Type B pancreatic cell (in vitro differentiated cells): ENCODE results near the gene RILPL1. TPM values are rescaled to one million over a fixed set of nuclear protein-coding genes. Genes with fewer than 3 reads are reported as not detected.
"Not testable (repeated sequence)": the region's sequence is repeated elsewhere in the genome, so short reads cannot be mapped to it uniquely, and the experiment has no call there.

Experiments
- DNase-seq: peaks from one replicate; pipeline ENCODE4 v3.0.0; 2021; ENCODE audit warnings: mixed read lengths; ENCODE audit not compliant: unreplicated experiment; ENCODE audit errors: extremely low spot score
- H3K27ac Mint-ChIP-seq: 2 replicates; pipeline ENCODE4 v1.8.0; 2021; ENCODE audit warnings: mild to moderate bottlenecking, mixed read lengths
- H3K27me3 Mint-ChIP-seq: 2 replicates; pipeline ENCODE4 v1.8.0; 2021; ENCODE audit warnings: mixed read lengths
- H3K36me3 Mint-ChIP-seq: 2 replicates; pipeline ENCODE4 v1.8.0; 2021; ENCODE audit warnings: mixed read lengths
- H3K4me1 Mint-ChIP-seq: one replicate; pipeline ENCODE4 v1.8.0; 2021; ENCODE audit warnings: mixed read lengths; ENCODE audit not compliant: unreplicated experiment
- H3K4me3 Mint-ChIP-seq: 2 replicates; pipeline ENCODE4 v1.8.0; 2021; ENCODE audit warnings: mild to moderate bottlenecking, mixed read lengths
- H3K9me3 Mint-ChIP-seq: 2 replicates; pipeline ENCODE4 v1.8.0; 2021; ENCODE audit warnings: mixed read lengths
- total RNA-seq: library from RNA; stranded (reverse); gene quantifications from 2 replicates; pipeline ENCODE4 v1.2.1, GENCODE V29; 2021; ENCODE audit warnings: low replicate concordance
- TF ChIP-seq, protein P1 (sequence below): fragments of 200-600 bp; sonication (generic); conservative IDR thresholded peaks from 2 replicates; pipeline ENCODE4 v1.5.0; 2021; ENCODE audit warnings: antibody characterized with exemption, mild to moderate bottlenecking

Gene RILPL1
- total RNA-seq, 1 donor from 2014 or later: 18.9 TPM

GRCh38 chr12:123572391-123572790 lies 38.9 kb upstream of the RILPL1 start:
- H3K36me3 Mint-ChIP-seq: peaks cover 4% of the 10 kb centered on the region
- TF ChIP-seq, protein P1, sequence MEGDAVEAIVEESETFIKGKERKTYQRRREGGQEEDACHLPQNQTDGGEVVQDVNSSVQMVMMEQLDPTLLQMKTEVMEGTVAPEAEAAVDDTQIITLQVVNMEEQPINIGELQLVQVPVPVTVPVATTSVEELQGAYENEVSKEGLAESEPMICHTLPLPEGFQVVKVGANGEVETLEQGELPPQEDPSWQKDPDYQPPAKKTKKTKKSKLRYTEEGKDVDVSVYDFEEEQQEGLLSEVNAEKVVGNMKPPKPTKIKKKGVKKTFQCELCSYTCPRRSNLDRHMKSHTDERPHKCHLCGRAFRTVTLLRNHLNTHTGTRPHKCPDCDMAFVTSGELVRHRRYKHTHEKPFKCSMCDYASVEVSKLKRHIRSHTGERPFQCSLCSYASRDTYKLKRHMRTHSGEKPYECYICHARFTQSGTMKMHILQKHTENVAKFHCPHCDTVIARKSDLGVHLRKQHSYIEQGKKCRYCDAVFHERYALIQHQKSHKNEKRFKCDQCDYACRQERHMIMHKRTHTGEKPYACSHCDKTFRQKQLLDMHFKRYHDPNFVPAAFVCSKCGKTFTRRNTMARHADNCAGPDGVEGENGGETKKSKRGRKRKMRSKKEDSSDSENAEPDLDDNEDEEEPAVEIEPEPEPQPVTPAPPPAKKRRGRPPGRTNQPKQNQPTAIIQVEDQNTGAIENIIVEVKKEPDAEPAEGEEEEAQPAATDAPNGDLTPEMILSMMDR: no peak
- no peaks in the 10 kb centered on the region for H3K27me3 Mint-ChIP-seq
- H3K4me3 Mint-ChIP-seq: no peak overlapping the region
- peaks cover 9% of the 10 kb centered on the region for H3K4me1 Mint-ChIP-seq
- no peak for DNase-seq
- no peak overlapping the region for H3K27ac Mint-ChIP-seq
- no peaks in the 10 kb centered on the region for H3K9me3 Mint-ChIP-seq

GRCh38 chr12:123571343-123571813 lies 37.9 kb upstream of the RILPL1 start:
- H3K9me3 Mint-ChIP-seq: no peaks in the 10 kb centered on the region
- peaks cover 9% of the 10 kb centered on the region for H3K4me1 Mint-ChIP-seq
- no peaks in the 10 kb centered on the region for H3K27me3 Mint-ChIP-seq
- TF ChIP-seq, protein P1: no peak
- H3K27ac Mint-ChIP-seq: peak overlapping the region; percentile 77
- DNase-seq: no peak
- H3K4me3 Mint-ChIP-seq: peak overlapping the region; percentile 24
- H3K36me3 Mint-ChIP-seq: peaks cover under 1% of the 10 kb centered on the region

- no peaks in the 10 kb centered on the region for H3K4me1 Mint-ChIP-seq
- TF ChIP-seq, protein P1: no peak
- H3K27me3 Mint-ChIP-seq: peaks cover 7% of the 10 kb centered on the region
- H3K27ac Mint-ChIP-seq: no peak overlapping the region
- DNase-seq: no peak
- H3K4me3 Mint-ChIP-seq: no peak overlapping the region
- no peaks in the 10 kb centered on the region for H3K36me3 Mint-ChIP-seq
- H3K9me3 Mint-ChIP-seq: no peaks in the 10 kb centered on the region
These were observed 25.9 kb upstream of the RILPL1 start for GRCh38 chr12:123559468-123559867.

GRCh38 chr12:123558487-123558886 lies 25.0 kb upstream of the RILPL1 start:
- not testable (repeated sequence) for H3K27me3 Mint-ChIP-seq, H3K4me3 Mint-ChIP-seq, H3K27ac Mint-ChIP-seq, DNase-seq, H3K9me3 Mint-ChIP-seq, H3K36me3 Mint-ChIP-seq, H3K4me1 Mint-ChIP-seq

GRCh38 chr12:123554843-123555242 lies 21.3 kb upstream of the RILPL1 start:
- H3K4me1 Mint-ChIP-seq, H3K36me3 Mint-ChIP-seq, H3K27ac Mint-ChIP-seq, H3K9me3 Mint-ChIP-seq, DNase-seq, H3K4me3 Mint-ChIP-seq: not testable (repeated sequence)
- H3K27me3 Mint-ChIP-seq: peaks cover 14% of the 10 kb centered on the region

DNA sequence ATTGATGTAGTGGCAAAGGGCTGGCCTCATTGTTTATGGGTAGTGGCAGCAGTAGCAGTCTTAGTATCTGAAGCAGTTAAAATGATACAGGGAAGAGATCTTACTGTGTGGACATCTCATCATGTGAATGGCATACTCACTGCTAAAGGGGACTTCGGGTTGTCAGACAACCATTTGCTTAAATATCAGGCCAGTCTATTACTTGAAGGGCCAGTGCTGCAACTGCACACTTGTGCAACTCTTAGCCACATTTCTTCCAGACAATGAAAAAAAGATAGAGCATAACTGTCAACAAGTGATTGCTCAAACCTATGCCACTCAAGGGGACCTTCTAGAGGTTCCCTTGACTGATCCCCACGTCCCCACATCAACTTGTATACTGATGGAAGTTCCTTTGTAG lies 20.6 kb upstream of the RILPL1 start:
- DNase-seq, H3K4me1 Mint-ChIP-seq, H3K27ac Mint-ChIP-seq, H3K9me3 Mint-ChIP-seq, H3K36me3 Mint-ChIP-seq, H3K4me3 Mint-ChIP-seq: not testable (repeated sequence)
- H3K27me3 Mint-ChIP-seq: peaks cover 19% of the 10 kb centered on the region

GRCh38 chr12:123550700-123551099 lies 17.2 kb upstream of the RILPL1 start:
- DNase-seq: no peak
- Mint-ChIP-seq H3K27me3 (peaks cover 13% of the 10 kb centered on the region), H3K36me3 (no peaks in the 10 kb centered on the region), H3K27ac (no peak overlapping the region), H3K4me3 (no peak overlapping the region), H3K4me1 (no peaks in the 10 kb centered on the region), H3K9me3 (no peaks in the 10 kb centered on the region)
- TF ChIP-seq, protein P1: no peak
